ENCODE results near the gene ZEB2. TPM values are rescaled to one million over a fixed set of nuclear protein-coding genes. Genes with fewer than 3 reads are reported as not detected.

Gene ZEB2
- total and polyA plus RNA-seq, 10 of the 15 experiments (the other 5 are each of a cell fraction or from before 2014, with no cell fraction given), result 0.14 to 3.2 (median 0.84) TPM

DNA sequence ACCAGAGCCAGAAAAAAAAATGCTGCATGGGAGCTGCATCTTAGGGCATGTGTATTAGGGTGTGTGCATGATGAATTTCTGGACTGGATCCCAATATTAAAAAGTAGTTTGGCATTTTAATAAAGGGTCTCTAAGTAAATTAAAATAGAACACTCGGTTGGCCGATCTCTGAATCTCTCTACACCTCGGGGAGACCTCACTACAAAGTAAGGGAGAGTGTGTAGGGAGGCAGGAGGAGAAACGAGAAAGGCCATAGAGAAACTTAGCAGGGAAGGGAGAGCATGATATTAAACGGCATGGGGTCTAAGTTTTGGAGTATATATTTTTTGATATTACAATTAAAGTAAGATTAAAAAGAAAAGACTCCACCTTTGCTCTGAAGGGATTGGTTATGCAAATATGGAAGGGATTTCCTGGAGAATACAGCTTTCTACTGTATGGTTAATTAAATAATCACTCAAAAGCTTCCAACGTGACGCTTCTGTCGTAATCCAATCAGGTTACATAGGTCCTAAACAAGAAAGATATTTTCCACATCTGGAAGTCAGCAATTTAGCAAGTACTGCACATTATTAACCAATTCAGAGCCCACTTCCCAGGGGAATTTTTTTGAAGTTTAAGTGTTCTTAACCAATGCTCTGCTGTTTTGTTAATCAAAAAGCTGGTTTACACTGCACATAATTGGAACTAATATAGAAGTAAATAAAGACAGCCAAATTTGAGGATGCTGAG, 1.0 kb upstream of the ZEB2 start (continued):
- TF ChIP-seq POU2F2 (IDR thresholded peaks at IDR 0.05; ENCODE audit: borderline replicate concordance, low read depth, low read length) (no peak), SMARCA5 (IDR thresholded peaks at IDR 0.05) (no peak), ETV6 (conservative IDR thresholded peaks at IDR 0.05 in 1 of 2, IDR thresholded peaks at IDR 0.05 in 1 of 2; ENCODE audit: borderline replicate concordance in 1 of 2, low read depth in 1 of 2) (no peak)
- TF ChIP-seq, protein P1, sequence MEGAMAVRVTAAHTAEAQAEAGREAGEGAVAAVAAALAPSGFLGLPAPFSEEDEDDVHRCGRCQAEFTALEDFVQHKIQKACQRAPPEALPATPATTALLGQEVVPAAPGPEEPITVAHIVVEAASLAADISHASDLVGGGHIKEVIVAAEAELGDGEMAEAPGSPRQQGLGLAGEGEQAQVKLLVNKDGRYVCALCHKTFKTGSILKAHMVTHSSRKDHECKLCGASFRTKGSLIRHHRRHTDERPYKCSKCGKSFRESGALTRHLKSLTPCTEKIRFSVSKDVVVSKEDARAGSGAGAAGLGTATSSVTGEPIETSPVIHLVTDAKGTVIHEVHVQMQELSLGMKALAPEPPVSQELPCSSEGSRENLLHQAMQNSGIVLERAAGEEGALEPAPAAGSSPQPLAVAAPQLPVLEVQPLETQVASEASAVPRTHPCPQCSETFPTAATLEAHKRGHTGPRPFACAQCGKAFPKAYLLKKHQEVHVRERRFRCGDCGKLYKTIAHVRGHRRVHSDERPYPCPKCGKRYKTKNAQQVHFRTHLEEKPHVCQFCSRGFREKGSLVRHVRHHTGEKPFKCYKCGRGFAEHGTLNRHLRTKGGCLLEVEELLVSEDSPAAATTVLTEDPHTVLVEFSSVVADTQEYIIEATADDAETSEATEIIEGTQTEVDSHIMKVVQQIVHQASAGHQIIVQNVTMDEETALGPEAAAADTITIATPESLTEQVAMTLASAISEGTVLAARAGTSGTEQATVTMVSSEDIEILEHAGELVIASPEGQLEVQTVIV (IDR thresholded peaks at IDR 0.05; ENCODE audit: borderline replicate concordance, partially characterized antibody), result no peak
- TF ChIP-seq, protein P2, sequence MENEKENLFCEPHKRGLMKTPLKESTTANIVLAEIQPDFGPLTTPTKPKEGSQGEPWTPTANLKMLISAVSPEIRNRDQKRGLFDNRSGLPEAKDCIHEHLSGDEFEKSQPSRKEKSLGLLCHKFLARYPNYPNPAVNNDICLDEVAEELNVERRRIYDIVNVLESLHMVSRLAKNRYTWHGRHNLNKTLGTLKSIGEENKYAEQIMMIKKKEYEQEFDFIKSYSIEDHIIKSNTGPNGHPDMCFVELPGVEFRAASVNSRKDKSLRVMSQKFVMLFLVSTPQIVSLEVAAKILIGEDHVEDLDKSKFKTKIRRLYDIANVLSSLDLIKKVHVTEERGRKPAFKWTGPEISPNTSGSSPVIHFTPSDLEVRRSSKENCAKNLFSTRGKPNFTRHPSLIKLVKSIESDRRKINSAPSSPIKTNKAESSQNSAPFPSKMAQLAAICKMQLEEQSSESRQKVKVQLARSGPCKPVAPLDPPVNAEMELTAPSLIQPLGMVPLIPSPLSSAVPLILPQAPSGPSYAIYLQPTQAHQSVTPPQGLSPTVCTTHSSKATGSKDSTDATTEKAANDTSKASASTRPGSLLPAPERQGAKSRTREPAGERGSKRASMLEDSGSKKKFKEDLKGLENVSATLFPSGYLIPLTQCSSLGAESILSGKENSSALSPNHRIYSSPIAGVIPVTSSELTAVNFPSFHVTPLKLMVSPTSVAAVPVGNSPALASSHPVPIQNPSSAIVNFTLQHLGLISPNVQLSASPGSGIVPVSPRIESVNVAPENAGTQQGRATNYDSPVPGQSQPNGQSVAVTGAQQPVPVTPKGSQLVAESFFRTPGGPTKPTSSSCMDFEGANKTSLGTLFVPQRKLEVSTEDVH (IDR thresholded peaks at IDR 0.05; ENCODE audit: low read depth, partially characterized antibody), result no peak

All from GM12878 (cell line).